ENCODE data around the gene MATN4. TPM values are rescaled to one million over a fixed set of nuclear protein-coding genes. Genes with fewer than 3 reads are reported as not detected.

The MATN4 gene
- total and polyA plus RNA-seq, 12 donors = 0.06 to 0.28 (median 0.24) TPM; not detected in 9

DNA sequence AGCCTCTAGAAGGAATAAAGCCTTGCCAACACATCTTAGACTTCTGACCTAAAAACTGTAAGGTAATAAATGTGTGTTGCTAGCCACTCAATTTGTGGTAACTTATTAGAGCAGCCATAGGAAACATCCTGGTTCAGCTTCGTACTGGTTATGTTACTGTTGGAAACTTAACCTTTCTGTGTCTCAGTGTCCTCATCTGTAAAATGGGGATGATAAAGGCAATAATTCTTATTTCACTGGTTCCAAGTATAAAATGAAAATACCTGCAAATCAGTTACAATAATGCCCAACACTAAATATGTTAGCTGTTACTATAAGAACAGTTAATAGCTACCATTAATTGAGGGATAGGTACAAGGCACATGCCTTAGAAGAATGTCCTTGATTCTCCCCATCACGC lies 15.8 kb downstream of the MATN4 start:
- DNase-seq = no peak
- Histone ChIP-seq H3K36me3 (no peaks in the 10 kb centered on the region), H3K4me1 (peaks cover 0 to 21% (median 9%) of the 10 kb centered on the region in 9 donors), H3K4me3 (no peak overlapping the region), H3K27ac (no peak overlapping the region), H3K27me3 (peaks cover 5 to 55% (median 37%) of the 10 kb centered on the region in 7 donors), H3K9me3 (no peaks in the 10 kb centered on the region)
- TF ChIP-seq, protein P1, sequence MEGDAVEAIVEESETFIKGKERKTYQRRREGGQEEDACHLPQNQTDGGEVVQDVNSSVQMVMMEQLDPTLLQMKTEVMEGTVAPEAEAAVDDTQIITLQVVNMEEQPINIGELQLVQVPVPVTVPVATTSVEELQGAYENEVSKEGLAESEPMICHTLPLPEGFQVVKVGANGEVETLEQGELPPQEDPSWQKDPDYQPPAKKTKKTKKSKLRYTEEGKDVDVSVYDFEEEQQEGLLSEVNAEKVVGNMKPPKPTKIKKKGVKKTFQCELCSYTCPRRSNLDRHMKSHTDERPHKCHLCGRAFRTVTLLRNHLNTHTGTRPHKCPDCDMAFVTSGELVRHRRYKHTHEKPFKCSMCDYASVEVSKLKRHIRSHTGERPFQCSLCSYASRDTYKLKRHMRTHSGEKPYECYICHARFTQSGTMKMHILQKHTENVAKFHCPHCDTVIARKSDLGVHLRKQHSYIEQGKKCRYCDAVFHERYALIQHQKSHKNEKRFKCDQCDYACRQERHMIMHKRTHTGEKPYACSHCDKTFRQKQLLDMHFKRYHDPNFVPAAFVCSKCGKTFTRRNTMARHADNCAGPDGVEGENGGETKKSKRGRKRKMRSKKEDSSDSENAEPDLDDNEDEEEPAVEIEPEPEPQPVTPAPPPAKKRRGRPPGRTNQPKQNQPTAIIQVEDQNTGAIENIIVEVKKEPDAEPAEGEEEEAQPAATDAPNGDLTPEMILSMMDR (IDR thresholded peaks at IDR 0.05) = no peak
- no peak for ATAC-seq
- intact Hi-C loops (cut with DNase I) = loop anchor here in 5 of 10 donors (2.0 to 10.0 kb wide), 5 partner anchors 248 to 288 kb away; no protein-coding TSS in a partner anchor
- 77 to 80% methylated on average over 2 of the region's 2 CpGs for WGBS, 2 donors

DNA sequence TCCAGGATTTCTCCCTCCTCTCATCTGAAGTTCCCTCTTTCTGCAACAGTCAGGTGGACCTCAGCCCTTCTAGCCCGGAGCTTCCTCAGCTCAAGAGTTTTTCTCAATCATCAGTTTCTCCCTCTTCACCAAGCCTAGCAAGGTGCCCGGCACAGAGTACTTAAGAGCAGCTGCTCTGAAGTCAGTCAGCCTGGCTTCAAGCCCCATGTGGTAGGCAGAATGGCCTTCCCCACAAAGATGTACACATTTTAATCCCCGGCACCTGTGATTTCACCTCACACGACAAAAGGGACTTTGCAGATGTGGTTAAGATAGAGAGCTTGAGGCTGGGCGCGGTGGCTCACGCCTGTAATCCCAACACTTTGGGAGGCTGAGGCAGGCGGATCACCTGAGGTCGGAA lies 16.6 kb downstream of the MATN4 start:
- TF ChIP-seq, protein P1 (IDR thresholded peaks at IDR 0.05) = no peak
- 84% methylated on average over 9 of the region's 9 CpGs for whole genome bisulfite sequencing, 2 donors
- intact Hi-C loops (cut with DNase I) = loop anchor here in 7 of 10 donors (2.0 to 10.0 kb wide), 6 partner anchors 247 to 287 kb away; no protein-coding TSS in a partner anchor

GRCh38 chr20:45290677-45291355 lies 17.3 kb downstream of the MATN4 start:
- TF ChIP-seq, protein P1 (IDR thresholded peaks at IDR 0.05) = peak; percentile 67 to 86 (median 82)
- H3K27me3 ChIP-seq = peaks cover 5 to 53% (median 31%) of the 10 kb centered on the region in 7 donors

More for the DNA sequence above, 16.6 kb downstream of the MATN4 start:
- no peaks in the 10 kb centered on the region for H3K9me3 ChIP-seq
- H3K36me3 ChIP-seq = no peaks in the 10 kb centered on the region
- peaks cover 0 to 21% (median 9%) of the 10 kb centered on the region in 9 donors for H3K4me1 ChIP-seq
- H3K4me3 ChIP-seq = no peak overlapping the region
- no peak overlapping the region for H3K27ac ChIP-seq
- peaks cover 5 to 53% (median 37%) of the 10 kb centered on the region in 7 donors for H3K27me3 ChIP-seq
- ATAC-seq (no peak), DNase-seq (no peak)

DNA sequence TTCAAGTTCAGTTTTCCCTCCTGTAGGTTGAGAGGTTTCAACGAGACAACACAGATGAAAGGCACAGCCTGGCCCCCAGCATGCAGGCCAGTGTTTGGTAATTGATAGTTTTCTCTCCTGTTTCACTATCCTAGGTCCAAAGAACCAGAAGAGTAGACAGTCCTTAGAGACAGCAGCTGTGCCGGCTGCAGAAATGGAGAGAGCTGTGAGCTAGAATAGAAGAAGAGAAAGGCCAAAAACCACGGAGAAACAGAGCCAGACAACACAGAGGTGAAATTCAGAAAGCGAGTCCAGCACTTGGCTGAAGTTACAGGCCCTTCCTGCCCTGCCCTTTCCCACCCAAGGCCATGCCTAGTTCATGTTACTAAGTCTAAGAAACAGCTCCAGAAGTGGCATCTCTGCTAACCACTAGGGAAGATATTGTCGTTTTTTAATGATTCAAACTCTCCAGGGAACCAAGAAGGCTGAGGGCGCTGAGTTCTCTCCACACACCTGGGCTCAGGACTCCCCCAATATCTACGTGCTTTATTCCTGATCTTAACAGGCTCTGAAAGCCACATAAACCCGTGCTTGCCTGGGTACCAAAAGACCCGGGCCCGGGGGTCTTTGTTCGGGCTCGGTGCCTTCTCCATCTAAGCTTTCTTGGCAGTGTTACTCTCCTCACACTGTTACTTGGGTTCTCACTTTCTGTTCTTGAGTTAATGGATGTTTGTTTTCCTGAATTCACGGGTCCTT lies 18.0 kb downstream of the MATN4 start:
- H3K4me1 ChIP-seq = peaks cover 0 to 21% (median 9%) of the 10 kb centered on the region in 9 donors
- intact Hi-C loops (cut with DNase I) = loop anchor here in 7 of 10 donors (2.0 to 10.0 kb wide), 7 partner anchors 245 to 285 kb away; no protein-coding TSS in a partner anchor
- H3K36me3 ChIP-seq = no peaks in the 10 kb centered on the region
- no peak overlapping the region for H3K4me3 ChIP-seq
- 71 to 79% methylated on average over 13 of the region's 13 CpGs for WGBS, 2 donors
- no peaks in the 10 kb centered on the region for H3K9me3 ChIP-seq
- peaks cover 5 to 53% (median 27%) of the 10 kb centered on the region in 7 donors for H3K27me3 ChIP-seq
- H3K27ac ChIP-seq = no peak overlapping the region
- DNase-seq (no peak), ATAC-seq (no peak)
- TF ChIP-seq, protein P1 (IDR thresholded peaks at IDR 0.05) = no peak

More at GRCh38 chr20:45290677-45291355, 17.3 kb downstream of the MATN4 start:
- ATAC-seq (peak; percentile 51 to 64 (median 60)), DNase-seq (peak; percentile 48 to 66)
- Histone ChIP-seq H3K27ac (no peak overlapping the region), H3K36me3 (no peaks in the 10 kb centered on the region), H3K4me1 (peaks cover 0 to 21% (median 9%) of the 10 kb centered on the region in 9 donors), H3K9me3 (no peaks in the 10 kb centered on the region), H3K4me3 (no peak overlapping the region)
- intact Hi-C loops (cut with DNase I) = loop anchor here in 7 of 10 donors (2.0 to 10.0 kb wide), 6 partner anchors 246 to 286 kb away; no protein-coding TSS in a partner anchor
- 19 to 23% methylated on average over 8 of the region's 8 CpGs for WGBS, 2 donors
